ENCODE results near the gene MACROD2. TPM values are rescaled to one million over a fixed set of nuclear protein-coding genes. Genes with fewer than 3 reads are reported as not detected.

Gene MACROD2
- polyA plus RNA-seq, 4 donors: 13.0 to 15.9 (median 14.0) TPM

DNA sequence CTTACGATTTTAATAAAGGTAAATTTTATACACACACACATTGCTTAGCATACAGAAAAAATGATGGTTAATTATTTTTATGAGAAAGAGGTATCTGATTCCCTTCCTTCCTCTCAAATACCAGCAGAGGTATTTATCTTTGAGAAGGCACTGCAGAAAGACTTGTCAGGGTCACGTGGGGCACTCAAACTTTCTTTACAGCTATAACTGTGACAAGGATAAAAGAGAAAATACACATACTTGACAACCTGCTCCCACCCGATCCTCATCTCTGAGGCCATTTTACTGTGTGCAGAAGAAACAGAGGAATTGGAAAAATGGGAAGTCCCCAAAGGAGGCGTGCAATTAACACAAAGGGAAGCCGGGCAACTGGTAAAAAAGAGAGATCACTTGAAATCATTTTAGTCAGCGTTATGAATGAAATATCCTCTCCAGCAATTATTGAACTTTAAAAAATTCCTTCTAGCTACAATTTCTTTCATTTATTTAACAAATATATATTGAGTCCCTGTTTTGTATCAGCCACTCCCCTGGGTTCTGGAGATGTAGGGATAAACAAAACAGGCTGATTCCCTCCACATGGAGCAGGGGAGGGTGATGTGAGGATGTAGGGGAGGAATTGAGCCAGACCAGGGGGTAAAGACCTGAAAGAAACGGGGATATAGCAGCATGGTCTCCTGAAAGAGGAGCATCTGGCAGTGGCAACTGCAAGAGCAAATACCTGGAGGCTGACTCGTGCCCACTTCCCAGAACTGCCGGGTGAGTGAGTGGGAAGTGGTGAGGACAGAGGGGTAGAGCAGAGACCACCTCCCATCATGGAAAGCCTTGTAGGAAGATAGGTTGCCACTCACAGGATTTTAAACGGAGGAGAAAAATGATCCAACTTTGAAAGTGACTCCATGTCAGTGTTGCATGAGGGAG, 2067.6 kb downstream of the MACROD2 start:
- DNase-seq (ENCODE audit: low read depth in 4 of 4, low spot score in 2 of 4): no peak

GRCh38 chr20:16063881-16064280, 2068.6 kb downstream of the MACROD2 start:
- no peak for DNase-seq (ENCODE audit: low read depth in 4 of 4, low spot score in 2 of 4)

DNA sequence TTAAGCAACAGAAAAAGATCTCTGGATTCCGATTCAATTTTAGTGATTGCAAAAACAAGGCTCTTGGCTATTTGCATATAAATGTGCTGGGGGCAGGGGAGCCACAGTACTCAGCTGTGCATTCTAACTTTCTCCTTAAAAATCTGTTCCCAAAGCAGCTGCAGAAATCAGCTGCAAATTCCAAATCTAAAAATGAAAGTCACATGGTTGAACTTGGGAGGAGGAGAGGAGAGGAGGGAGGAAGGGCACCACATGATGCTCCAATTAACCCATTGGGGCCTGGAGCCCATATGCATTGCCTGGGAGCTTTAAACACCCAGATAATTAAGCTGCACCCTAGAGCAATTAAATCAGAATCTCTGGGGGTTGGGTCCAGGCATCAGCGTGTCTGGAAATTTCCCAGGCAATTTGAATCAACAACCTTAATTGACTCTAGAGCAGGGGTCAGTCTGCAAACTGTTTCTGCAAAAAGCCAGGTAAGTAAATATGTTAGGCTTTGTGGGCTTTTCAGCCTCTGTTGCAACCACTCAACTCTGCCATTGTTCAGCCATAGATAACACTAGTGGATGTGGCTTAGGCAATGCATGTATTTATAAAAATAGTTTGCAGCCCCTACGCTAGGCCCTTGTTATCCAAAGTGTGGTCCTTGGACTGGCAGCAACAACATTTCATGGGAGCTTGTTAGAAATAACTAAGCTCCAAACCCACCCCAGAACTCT, 2069.8 kb downstream of the MACROD2 start:
- DNase-seq (ENCODE audit: low read depth in 4 of 4, low spot score in 2 of 4): no peak

DNA sequence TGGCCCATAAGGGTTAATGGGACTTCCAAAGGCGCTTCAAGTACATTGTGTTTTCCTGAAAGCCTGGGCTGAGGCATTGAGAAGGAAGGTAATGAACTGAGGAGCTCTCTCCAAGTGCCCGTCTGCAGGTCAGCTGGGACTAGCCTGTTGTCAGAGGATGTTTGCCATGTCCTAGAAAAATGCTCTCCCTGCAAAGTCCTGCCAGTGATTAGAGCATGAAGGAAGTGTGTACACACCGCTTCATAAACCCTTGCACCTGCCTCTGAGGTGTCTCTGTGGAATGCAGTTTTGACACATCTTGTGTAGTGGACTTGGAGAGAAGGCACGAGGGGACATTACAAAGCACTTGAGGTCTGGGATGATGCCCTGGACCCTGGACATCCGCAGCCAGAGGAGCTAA, 2071.3 kb downstream of the MACROD2 start:
- no peak for DNase-seq (ENCODE audit: low read depth in 4 of 4, low spot score in 2 of 4)

- no peak for DNase-seq (ENCODE audit: low read depth in 4 of 4, low spot score in 2 of 4)
These were observed 2074.2 kb downstream of the MACROD2 start for GRCh38 chr20:16069389-16070010.

DNA sequence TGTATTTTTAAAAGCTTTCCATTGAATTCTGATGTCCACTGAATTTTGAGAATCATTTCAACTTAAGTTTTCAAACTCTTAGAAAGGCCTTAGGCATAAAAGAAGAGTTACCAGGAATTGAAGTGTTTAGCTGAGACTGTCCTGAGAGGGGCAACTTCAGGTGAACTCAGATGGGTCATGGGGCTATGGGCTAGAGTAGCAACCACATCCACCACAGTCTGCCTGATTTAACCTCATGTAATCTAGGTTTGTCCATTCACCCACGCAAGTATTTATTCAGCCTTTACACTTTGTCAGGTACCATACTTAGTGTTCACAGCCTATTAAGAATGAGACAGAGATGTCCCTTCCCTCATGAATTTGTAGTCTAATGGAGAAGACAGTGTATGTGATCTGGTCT, 2076.9 kb downstream of the MACROD2 start:
- no peak for DNase-seq (ENCODE audit: low read depth in 4 of 4, low spot score in 2 of 4)

- DNase-seq (ENCODE audit: low read depth in 4 of 4, low spot score in 2 of 4): no peak
These were observed 2083.0 kb downstream of the MACROD2 start for GRCh38 chr20:16078172-16078898.

- no peak for DNase-seq (ENCODE audit: low read depth in 4 of 4, low spot score in 2 of 4)
These were observed 2086.1 kb downstream of the MACROD2 start for GRCh38 chr20:16081421-16081820.

GRCh38 chr20:16082051-16082550, 2086.8 kb downstream of the MACROD2 start:
- no peak for DNase-seq (ENCODE audit: low read depth in 4 of 4, low spot score in 2 of 4)

- DNase-seq (ENCODE audit: low read depth in 4 of 4, low spot score in 2 of 4): no peak
These were observed 2088.4 kb downstream of the MACROD2 start for GRCh38 chr20:16083639-16084280.

DNA sequence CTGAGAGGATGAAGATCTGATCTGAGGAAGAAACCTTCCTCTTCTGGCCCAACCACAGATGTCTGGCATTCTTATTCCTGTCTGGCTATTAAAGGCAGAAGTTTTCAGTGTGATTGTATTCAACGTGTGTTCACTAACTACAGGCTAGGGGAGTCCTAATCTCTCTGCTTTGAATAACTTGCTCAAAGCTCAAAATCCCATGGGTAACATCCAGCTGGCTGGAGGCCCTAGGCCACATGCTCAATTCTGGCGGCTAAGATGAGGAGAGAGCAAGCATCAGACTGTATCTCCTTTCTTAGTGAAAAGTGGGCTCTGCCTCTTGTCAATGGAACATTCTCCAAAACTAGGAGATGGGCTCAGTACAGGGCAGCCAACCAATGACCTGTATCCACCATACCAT, 2099.9 kb downstream of the MACROD2 start:
- DNase-seq (ENCODE audit: low read depth in 4 of 4, low spot score in 2 of 4): no peak

DNA sequence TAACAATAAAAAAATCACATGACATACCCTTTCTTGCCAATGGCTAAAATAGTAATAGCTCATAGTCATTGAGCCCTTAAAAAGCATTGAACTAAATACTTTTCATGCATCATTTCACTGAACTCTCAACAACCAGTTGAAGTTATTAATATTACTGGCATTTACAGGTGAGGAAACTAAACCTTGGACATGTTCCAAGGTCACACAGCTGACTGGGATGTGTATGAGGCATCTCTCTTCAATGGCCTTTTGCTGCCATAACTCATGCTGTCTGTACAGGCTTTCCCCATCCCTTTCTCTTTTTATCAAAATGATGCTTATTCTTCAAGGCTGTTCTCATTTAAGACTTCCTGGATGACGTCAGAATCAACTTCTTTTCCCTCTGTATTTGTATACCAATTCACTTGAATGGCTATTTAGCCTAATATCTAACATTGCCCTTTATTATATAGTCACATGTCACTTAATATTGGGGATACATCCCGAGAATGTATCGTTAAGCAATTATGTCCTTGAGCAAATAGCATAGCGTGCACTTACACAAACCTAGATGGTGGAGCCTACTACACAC, 2101.5 kb downstream of the MACROD2 start:
- DNase-seq (ENCODE audit: low read depth in 4 of 4, low spot score in 2 of 4): no peak

DNA sequence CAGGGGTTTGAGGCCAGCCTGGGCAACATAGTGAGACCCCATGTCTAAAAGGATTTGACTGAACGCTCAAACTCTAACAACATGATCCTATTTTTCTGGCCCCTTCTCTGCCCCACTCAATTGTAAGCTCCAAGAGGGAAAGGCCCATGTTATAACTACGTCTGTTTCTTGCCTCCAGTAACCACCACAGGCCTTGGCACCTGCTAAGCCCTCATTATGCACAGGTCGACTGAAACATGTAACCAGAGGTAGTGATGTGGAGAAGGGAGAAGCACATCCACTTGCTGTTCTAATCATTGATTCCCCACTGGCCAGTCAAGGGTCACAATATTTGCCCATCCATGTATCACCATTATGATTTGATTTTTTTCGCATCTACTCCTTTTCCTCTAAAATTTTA, 2102.5 kb downstream of the MACROD2 start:
- DNase-seq (ENCODE audit: low read depth in 4 of 4, low spot score in 2 of 4): no peak

GRCh38 chr20:16098890-16099639, 2103.7 kb downstream of the MACROD2 start:
- DNase-seq (ENCODE audit: low read depth in 4 of 4, low spot score in 2 of 4): no peak

GRCh38 chr20:16100111-16100510, 2104.8 kb downstream of the MACROD2 start:
- no peak for DNase-seq (ENCODE audit: low read depth in 4 of 4, low spot score in 2 of 4)

- DNase-seq (ENCODE audit: low read depth in 4 of 4, low spot score in 2 of 4): no peak
These were observed 2105.5 kb downstream of the MACROD2 start for GRCh38 chr20:16100767-16101166.

Measured in left renal cortex interstitium (tissue), 4 donors.